Muscle of leg (tissue), 16 donors: ENCODE measurements around the gene C19orf81. TPM values are rescaled to one million over a fixed set of nuclear protein-coding genes. Genes with fewer than 3 reads are reported as not detected.
"Not testable (repeated sequence)": the region's sequence is repeated elsewhere in the genome, so short reads cannot be mapped to it uniquely, and the experiment has no call there.

Source experiments
- DNase-seq: peaks from one replicate; pipeline ENCODE4 v3.0.0; 2013
- H3K27ac ChIP-seq: one replicate; pipeline ENCODE4 v1.5.1; 2013; ENCODE audit warnings: mild to moderate bottlenecking, low read length, control low read depth
- H3K27me3 ChIP-seq: one replicate; pipeline ENCODE4 v1.6.1; 2013; ENCODE audit warnings: low read length; ENCODE audit not compliant: control insufficient read depth, insufficient read depth
- H3K36me3 ChIP-seq: one replicate; pipeline ENCODE4 v1.6.1; 2013; ENCODE audit warnings: low read length; ENCODE audit not compliant: control insufficient read depth, insufficient read depth
- H3K4me1 ChIP-seq: one replicate; pipeline ENCODE4 v1.6.1; 2013; ENCODE audit warnings: low read length; ENCODE audit not compliant: control insufficient read depth, insufficient read depth
- H3K4me3 ChIP-seq: one replicate; pipeline ENCODE4 v1.5.1; 2013; ENCODE audit warnings: low read length, control low read depth
- H3K9me3 ChIP-seq: replicated peaks from 2 replicates; pipeline ENCODE4 v1.6.1; 2013; ENCODE audit warnings: low read depth, low read length; ENCODE audit not compliant: control insufficient read depth
- WGBS: methylation state at CpG from one replicate; pipeline ENCODE4 v1.1.5; 2013; ENCODE audit warnings: missing lambda C conversion rate; ENCODE audit not compliant: insufficient coverage; 5-methylcytosine and 5-hydroxymethylcytosine counted together
- long read RNA-seq, 11 donors: transcript quantifications; one replicate each; lab custom pipeline, GENCODE V29; 2026
- polyA plus RNA-seq, 8 donors: library from polyadenylated mRNA; unstranded; fragments of 120-200 nt; gene quantifications; one replicate each; pipeline versions ENCODE4 v1.2.1 to v1.2.3, GENCODE V29; 2013; ENCODE audit warnings: inconsistent platforms in 1 of 8, low replicate concordance in 1 of 8; ENCODE audit not compliant: insufficient read length in 8 of 8, insufficient read depth in 1 of 8
- total RNA-seq: library from RNA; stranded (reverse); fragments of 120-200 nt; gene quantifications from one replicate; pipeline ENCODE4 v1.2.4, GENCODE V29; 2013

The C19orf81 gene
- total RNA-seq, result 4.2 TPM
- polyA plus RNA-seq, result 1 to 10 TPM in 7 of 8 donors, under 1 TPM in 1; 0.70 to 3.8 (median 1.3) TPM
- long read RNA-seq, donor 1, result 0 reads
- long read RNA-seq, donor 2, result 0 reads
- long read RNA-seq, donor 3, partial matches to known transcripts, result 28 of 28 reads
- long read RNA-seq, donor 3, other reads (novel, unspliced or antisense), result 0 of 28 reads
- long read RNA-seq, donor 4, result 0 reads
- long read RNA-seq, donor 5, result 0 reads
- long read RNA-seq, donor 6, partial matches to known transcripts, result 17 of 17 reads
- long read RNA-seq, donor 6, other reads (novel, unspliced or antisense), result 0 of 17 reads
- long read RNA-seq, donor 7, partial matches to known transcripts, result 8 of 13 reads
- long read RNA-seq, donor 7, other reads (novel, unspliced or antisense), result 5 of 13 reads
- long read RNA-seq, donor 8, partial matches to known transcripts, result 0 of 1 reads
- long read RNA-seq, donor 8, other reads (novel, unspliced or antisense), result 0 of 1 reads
- long read RNA-seq, donor 9, partial matches to known transcripts, result 10 of 10 reads
- long read RNA-seq, donor 9, other reads (novel, unspliced or antisense), result 0 of 10 reads
- long read RNA-seq, donor 10, result 0 reads
- long read RNA-seq, donor 11, result 0 reads

- Histone ChIP-seq H3K4me3 (no peak within 1 kb of the TSS), H3K27ac (no peak within 1 kb of the TSS), H3K27me3 (peaks cover 12% of the 10 kb centered on the region), H3K4me1 (no peaks in the 10 kb centered on the region), H3K9me3 (no peaks in the 10 kb centered on the region), H3K36me3 (no peaks in the 10 kb centered on the region)
- 25% methylated on average over 6 of the region's 7 CpGs for WGBS
- no peak for DNase-seq
Observed at GRCh38 chr19:50649433-50650391, at the start of gene C19orf81. Gene C19orf81, plus strand, starts transcription at chr19:50649445. Its CDS starts 0 bp downstream, at chr19:50649445.

GRCh38 chr19:50601407-50602088 lies 47.7 kb upstream of the C19orf81 start:
- no peak for DNase-seq
- no peak overlapping the region for H3K27ac ChIP-seq
- H3K9me3 ChIP-seq, result no peaks in the 10 kb centered on the region
- no peaks in the 10 kb centered on the region for H3K4me1 ChIP-seq
- peaks cover 37% of the 10 kb centered on the region for H3K27me3 ChIP-seq
- 70% methylated on average over 11 of the region's 11 CpGs for WGBS
- no peaks in the 10 kb centered on the region for H3K36me3 ChIP-seq
- no peak overlapping the region for H3K4me3 ChIP-seq

GRCh38 chr19:50602089-50602422 lies 47.2 kb upstream of the C19orf81 start:
- WGBS, result 82% methylated on average over 5 of the region's 5 CpGs
- H3K27ac ChIP-seq, result no peak overlapping the region
- no peaks in the 10 kb centered on the region for H3K4me1 ChIP-seq
- no peaks in the 10 kb centered on the region for H3K9me3 ChIP-seq
- DNase-seq, result no peak
- H3K27me3 ChIP-seq, result peaks cover 41% of the 10 kb centered on the region
- no peaks in the 10 kb centered on the region for H3K36me3 ChIP-seq
- no peak overlapping the region for H3K4me3 ChIP-seq

- no peak overlapping the region for H3K27ac ChIP-seq
- H3K4me3 ChIP-seq, result no peak overlapping the region
- H3K4me1 ChIP-seq, result peaks cover 2% of the 10 kb centered on the region
- DNase-seq, result no peak
- no peaks in the 10 kb centered on the region for H3K9me3 ChIP-seq
- 84% methylated on average over 4 of the region's 6 CpGs for WGBS
- no peaks in the 10 kb centered on the region for H3K36me3 ChIP-seq
- H3K27me3 ChIP-seq, result peaks cover 46% of the 10 kb centered on the region
Observed at GRCh38 chr19:50602496-50602895, 46.7 kb upstream of the C19orf81 start.

DNA sequence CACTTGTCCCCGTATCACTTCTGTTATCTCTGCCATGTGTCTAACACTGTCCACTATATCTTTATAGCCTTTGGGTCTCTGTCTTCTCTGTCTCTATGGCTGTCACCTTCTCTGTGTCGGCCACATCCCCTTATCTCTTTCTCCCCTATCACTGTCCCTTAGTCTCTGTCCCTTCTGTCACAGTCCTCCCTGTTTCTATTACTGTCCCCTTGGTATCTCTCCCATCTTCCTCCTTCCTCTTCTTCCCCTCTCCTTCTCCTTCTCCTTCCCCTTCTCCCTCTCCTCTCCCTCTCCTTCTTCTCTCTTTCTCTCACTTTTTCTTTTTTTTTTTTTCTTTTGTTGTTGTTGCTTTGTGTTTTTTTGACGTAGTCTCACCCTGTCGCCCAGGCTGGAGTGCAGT lies 46.3 kb upstream of the C19orf81 start:
- Histone ChIP-seq H3K4me3 (no peak overlapping the region), H3K4me1 (peaks cover 6% of the 10 kb centered on the region), H3K27me3 (peaks cover 50% of the 10 kb centered on the region), H3K9me3 (no peaks in the 10 kb centered on the region), H3K27ac (no peak overlapping the region), H3K36me3 (no peaks in the 10 kb centered on the region)
- WGBS, result 76% methylated on average over 2 of the region's 4 CpGs
- DNase-seq, result no peak

GRCh38 chr19:50604264-50605073 lies 44.8 kb upstream of the C19orf81 start:
- DNase-seq, H3K4me1 ChIP-seq, H3K36me3 ChIP-seq, H3K9me3 ChIP-seq, H3K4me3 ChIP-seq, H3K27ac ChIP-seq: not testable (repeated sequence)
- WGBS, result no CpG with 5 or more reads among the region's 56 CpGs
- peaks cover 51% of the 10 kb centered on the region for H3K27me3 ChIP-seq

DNA sequence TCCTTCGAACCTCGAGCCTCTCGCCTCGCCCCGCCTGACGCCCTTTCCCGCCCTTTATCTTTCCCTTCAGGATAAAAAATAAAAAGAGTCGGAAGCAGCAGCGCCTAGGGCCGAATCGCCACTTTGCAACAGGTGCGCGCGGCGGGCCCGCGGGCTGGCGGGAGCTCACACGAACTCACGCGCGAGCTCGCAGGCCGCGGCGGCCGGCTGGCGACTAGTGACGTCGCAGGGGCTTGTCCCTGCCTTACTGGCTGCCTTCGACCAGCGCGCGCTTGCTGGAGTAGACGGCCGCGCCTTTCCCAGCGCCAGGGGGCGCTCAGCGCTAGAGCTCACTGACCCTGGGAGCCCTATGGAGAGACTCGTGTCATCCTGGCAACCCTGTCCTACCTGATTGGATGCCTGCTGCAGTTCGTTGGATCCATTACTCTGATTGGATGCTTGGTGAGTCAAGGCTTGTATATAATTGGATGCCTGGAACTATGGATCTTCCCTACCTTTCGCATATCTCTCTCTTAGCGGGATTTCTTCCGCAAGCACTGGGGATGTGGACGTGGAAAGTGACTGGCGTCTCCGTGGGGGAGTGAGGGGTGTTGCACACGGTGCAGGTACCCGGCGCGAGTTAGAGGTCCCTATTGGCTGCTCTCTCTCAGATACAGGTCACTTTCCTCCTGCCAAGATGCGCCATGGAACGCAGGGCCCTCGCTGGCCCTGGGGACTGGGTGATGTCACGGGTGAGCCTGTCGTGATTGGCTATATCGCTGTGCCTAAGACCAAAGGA lies 43.0 kb upstream of the C19orf81 start:
- H3K27ac ChIP-seq, H3K9me3 ChIP-seq, DNase-seq, H3K4me1 ChIP-seq, H3K4me3 ChIP-seq, H3K36me3 ChIP-seq: not testable (repeated sequence)
- WGBS, result 48% methylated on average over 22 of the region's 58 CpGs
- H3K27me3 ChIP-seq, result peaks cover 44% of the 10 kb centered on the region

DNA sequence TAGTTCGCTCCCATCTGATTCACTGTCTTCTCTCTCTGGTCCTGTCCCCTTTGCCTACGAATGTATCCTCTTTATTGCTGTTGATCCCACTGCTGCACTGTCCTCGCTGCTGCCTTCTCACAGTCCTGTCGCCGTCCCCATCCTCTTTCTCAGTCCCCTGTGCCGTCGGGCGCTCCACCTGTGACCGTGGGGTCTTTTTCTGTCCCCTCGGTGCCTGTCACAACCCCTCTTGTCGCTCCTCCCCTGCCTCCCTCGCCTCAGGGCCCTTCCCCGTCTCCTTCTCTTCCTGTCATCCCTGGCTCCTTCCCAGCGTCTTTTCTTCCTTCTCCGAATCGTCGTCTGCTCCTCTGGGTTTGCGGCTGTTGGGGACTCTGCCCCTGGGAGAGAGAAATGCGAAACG lies 41.9 kb upstream of the C19orf81 start:
- DNase-seq, result no peak
- peaks cover 8% of the 10 kb centered on the region for H3K4me1 ChIP-seq
- 64% methylated on average over 19 of the region's 20 CpGs for WGBS
- peaks cover 33% of the 10 kb centered on the region for H3K27me3 ChIP-seq
- no peaks in the 10 kb centered on the region for H3K9me3 ChIP-seq
- no peak overlapping the region for H3K4me3 ChIP-seq
- H3K36me3 ChIP-seq, result no peaks in the 10 kb centered on the region
- H3K27ac ChIP-seq, result no peak overlapping the region
